K562 (cell line): ENCODE measurements around the gene CFAP70. TPM values are rescaled to one million over a fixed set of nuclear protein-coding genes. Genes with fewer than 3 reads are reported as not detected.

Experiments used
- ADNP ChIP-seq: fragments of 200-800 bp; sonication (Bioruptor generic); IDR thresholded peaks from 2 replicates; pipeline ENCODE4 v1.6.1; 2016; ENCODE audit warnings: missing genetic modification characterization, missing compliant biosample characterization
- CHD4 ChIP-seq: fragments of 200-600 bp; sonication (generic); IDR thresholded peaks from 3 replicates; pipeline ENCODE4 v1.6.1; 2012; ENCODE audit warnings: low read depth, mild to moderate bottlenecking, mixed read lengths, low read length, inconsistent platforms; ENCODE audit not compliant: insufficient read depth, insufficient replicate concordance, poor library complexity, severe bottlenecking
- HDAC2 ChIP-seq: fragments of 450-650 bp; IDR thresholded peaks from 2 replicates; pipeline ENCODE4 v1.6.1; 2016; ENCODE audit warnings: mild to moderate bottlenecking
- HMG20B ChIP-seq: fragments of 250-450 bp; sonication (Bioruptor Pico); IDR thresholded peaks from 2 replicates; pipeline ENCODE4 v1.5.0; 2021; ENCODE audit warnings: mild to moderate bottlenecking
- HNRNPH1 ChIP-seq: fragments of 200-400 bp; formaldehyde crosslinking; optimal IDR thresholded peaks from 2 replicates; pipeline ENCODE3; 2017; ENCODE audit warnings: low read depth, mild to moderate bottlenecking, low read length, moderate library complexity
- JUNB ChIP-seq: fragments of 450-650 bp; formaldehyde crosslinking; conservative IDR thresholded peaks from 2 replicates; pipeline ENCODE4 v1.4.0; 2020; ENCODE audit warnings: mild to moderate bottlenecking
- NFRKB ChIP-seq: fragments of 450-650 bp; IDR thresholded peaks from 2 replicates; pipeline ENCODE4 v1.6.1; 2016; ENCODE audit warnings: low read depth
- NRF1 ChIP-seq, 2 experiments: fragments of 450-650 bp; IDR thresholded peaks in 1 of 2; conservative IDR thresholded peaks in 1 of 2; 2 replicates each; pipeline ENCODE4 v1.6.1; 2014; ENCODE audit warnings: mild to moderate bottlenecking in 2 of 2
- PHB ChIP-seq: fragments of 250-450 bp; sonication (Bioruptor Pico); IDR thresholded peaks from 2 replicates; pipeline ENCODE4 v1.5.0; 2021
- PHF8 ChIP-seq: fragments of 200-600 bp; sonication (generic); IDR thresholded peaks from 2 replicates; pipeline ENCODE4 v1.6.1; 2012; ENCODE audit warnings: mixed run types, mild to moderate bottlenecking, inconsistent platforms, low read length, moderate library complexity, borderline replicate concordance
- PHTF2 ChIP-seq: fragments of 250-450 bp; sonication (Bioruptor Pico); IDR thresholded peaks from 2 replicates; pipeline ENCODE4 v1.5.0; 2021; ENCODE audit warnings: mild to moderate bottlenecking
- RBM17 ChIP-seq: fragments of 200-400 bp; formaldehyde crosslinking; IDR thresholded peaks from 2 replicates; pipeline ENCODE4 v1.6.1; 2017; ENCODE audit warnings: low read depth, mild to moderate bottlenecking, low read length, borderline replicate concordance
- RFX1 ChIP-seq: fragments of 450-650 bp; IDR thresholded peaks from 2 replicates; pipeline ENCODE4 v1.6.1; 2016; ENCODE audit warnings: mild to moderate bottlenecking, moderate library complexity
- RFX7 ChIP-seq: fragments of 250-450 bp; sonication (Bioruptor Pico); IDR thresholded peaks from 2 replicates; pipeline ENCODE4 v1.5.1; 2021; ENCODE audit warnings: mild to moderate bottlenecking
- SRSF1 ChIP-seq: fragments of 200-400 bp; formaldehyde crosslinking; IDR thresholded peaks from 2 replicates; pipeline ENCODE4 v1.6.1; 2017; ENCODE audit warnings: mild to moderate bottlenecking, low read depth, low read length, moderate library complexity
- ZNF165 ChIP-seq: fragments of 250-450 bp; sonication (Bioruptor Pico); IDR thresholded peaks from 2 replicates; pipeline ENCODE4 v1.4.0; 2020; ENCODE audit warnings: borderline replicate concordance
- ZNF324 ChIP-seq: fragments of 250-450 bp; sonication (Bioruptor Pico); IDR thresholded peaks from 2 replicates; pipeline ENCODE4 v1.4.0; 2020; ENCODE audit warnings: mild to moderate bottlenecking
- ZNF445 ChIP-seq: fragments of 250-450 bp; sonication (Bioruptor Pico); IDR thresholded peaks from 2 replicates; pipeline ENCODE4 v1.4.0; 2020; ENCODE audit warnings: low read depth, mild to moderate bottlenecking, moderate library complexity
- ZNF551 ChIP-seq: fragments of 250-450 bp; sonication (Bioruptor Pico); IDR thresholded peaks from 2 replicates; pipeline ENCODE4 v1.5.0; 2021; ENCODE audit warnings: mild to moderate bottlenecking, moderate library complexity
- ZNF717 ChIP-seq: fragments of 250-450 bp; sonication (Bioruptor Pico); IDR thresholded peaks from 2 replicates; pipeline ENCODE4 v1.5.0; 2021
- ZNF764 ChIP-seq: fragments of 250-450 bp; sonication (Bioruptor Pico); IDR thresholded peaks from 2 replicates; pipeline ENCODE4 v1.4.0; 2020; ENCODE audit warnings: low read depth, mild to moderate bottlenecking, moderate library complexity
- ZZZ3 ChIP-seq: fragments of 450-650 bp; IDR thresholded peaks from 2 replicates; pipeline ENCODE4 v1.6.1; 2016; ENCODE audit warnings: antibody characterized with exemption, mild to moderate bottlenecking, moderate library complexity
- polyA plus RNA-seq, 8 experiments: library from polyadenylated mRNA; depleted of rRNA in 4 of 8; stranded (reverse) in 5 of 8; unstranded in 3 of 8; fragments of >200 nt; fragmentation: Nextera tagmentation in 2 of 8; fragmentation: Illumina TruSeq in 1 of 8; extraction: Ambion mirVana in 2 of 8; extraction: Trizol in 1 of 8; gene quantifications; 2 replicates each; pipeline versions ENCODE4 v1.2.1 to v1.2.3, GENCODE V29; 2011 to 2014; ENCODE audit warnings: inconsistent platforms in 1 of 8, missing spikeins in 1 of 8
- total RNA-seq, 7 experiments: library from RNA; depleted of rRNA in 6 of 7; stranded (reverse); fragments of >200 nt in 6 of 7; fragmentation: Illumina TruSeq in 2 of 7; extraction: Trizol in 2 of 7; gene quantifications; 2 replicates each; pipeline versions ENCODE4 v1.2.1 to v1.2.3, GENCODE V29; 2011 to 2021; ENCODE audit warnings: low replicate concordance in 1 of 7
- TF ChIP-seq, protein P1 (sequence below), 2 experiments: IDR thresholded peaks; 2 replicates each; pipeline ENCODE4 v1.6.1; 2011; ENCODE audit warnings: borderline replicate concordance in 1 of 2, control low read depth in 1 of 2, low read depth in 1 of 2, low read length in 1 of 2, mild to moderate bottlenecking in 1 of 2, mixed read lengths in 1 of 2, moderate library complexity in 1 of 2; ENCODE audit not compliant: insufficient read depth in 1 of 2, insufficient read length in 1 of 2, poor library complexity in 1 of 2, severe bottlenecking in 1 of 2; ENCODE audit errors: extremely low read depth in 1 of 2
- TF ChIP-seq, protein P2 (sequence below): sonication (generic); formaldehyde crosslinking; IDR thresholded peaks from 2 replicates; pipeline ENCODE4 v1.8.0; 2022; ENCODE audit warnings: missing genetic modification reagents, mild to moderate bottlenecking, borderline replicate concordance

CFAP70 gene
- total and polyA plus RNA-seq, 9 of the 15 experiments (the other 6 are each of a cell fraction or from before 2014, with no cell fraction given), result 0.27 to 1.6 (median 0.86) TPM

DNA sequence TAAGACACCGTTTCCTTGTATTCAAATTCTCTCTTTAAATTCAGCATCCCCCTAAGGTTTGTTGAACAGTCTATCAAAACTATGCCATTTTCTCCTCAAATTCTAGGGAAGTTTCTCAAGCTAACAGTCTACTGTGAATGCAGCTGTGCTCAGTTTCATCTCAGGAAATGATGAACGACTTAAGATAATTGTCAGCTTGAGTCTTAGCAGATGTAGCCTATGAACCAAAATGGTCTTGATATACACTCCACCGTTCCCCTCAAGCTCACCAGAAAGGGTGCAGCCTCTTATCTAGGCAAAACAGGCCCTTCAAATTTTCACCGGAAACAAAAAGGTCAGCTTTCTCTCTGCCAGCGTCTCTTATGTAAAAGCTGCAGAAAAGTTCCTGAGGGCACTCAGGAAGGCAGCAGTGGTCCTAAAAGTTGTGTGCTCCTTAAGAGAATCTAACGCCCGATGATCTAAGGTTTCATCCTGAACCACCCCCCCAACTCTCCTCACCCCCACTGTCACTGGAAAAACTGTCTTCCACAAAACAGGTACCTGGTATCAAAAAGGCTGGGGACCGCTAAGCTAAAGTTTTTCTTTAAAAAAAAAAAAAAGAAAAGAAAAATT is 113.7 kb downstream of the CFAP70 start (continued):
- TF ChIP-seq, protein P1, sequence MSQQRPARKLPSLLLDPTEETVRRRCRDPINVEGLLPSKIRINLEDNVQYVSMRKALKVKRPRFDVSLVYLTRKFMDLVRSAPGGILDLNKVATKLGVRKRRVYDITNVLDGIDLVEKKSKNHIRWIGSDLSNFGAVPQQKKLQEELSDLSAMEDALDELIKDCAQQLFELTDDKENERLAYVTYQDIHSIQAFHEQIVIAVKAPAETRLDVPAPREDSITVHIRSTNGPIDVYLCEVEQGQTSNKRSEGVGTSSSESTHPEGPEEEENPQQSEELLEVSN (IDR thresholded peaks at IDR 0.05; ENCODE audit: borderline replicate concordance in 1 of 2, extremely low read depth in 1 of 2, insufficient read depth in 1 of 2, insufficient read length in 1 of 2, low read depth in 1 of 2, low read length in 1 of 2, poor library complexity in 1 of 2, severe bottlenecking in 1 of 2), result no peak
- TF ChIP-seq ZNF445 (CRISPR knock-in tag), result no peak
- TF ChIP-seq ZZZ3, result no peak
- no peak for TF ChIP-seq ZNF324
- no peak for TF ChIP-seq RFX1
- no peak for TF ChIP-seq ZNF551 (CRISPR knock-in tag)
- no peak for TF ChIP-seq ZNF717 (CRISPR knock-in tag)
- no peak for TF ChIP-seq RBM17
- TF ChIP-seq SRSF1, result no peak
- no peak for TF ChIP-seq HNRNPH1
- TF ChIP-seq HMG20B (CRISPR knock-in tag), result no peak
- no peak for TF ChIP-seq JUNB
- TF ChIP-seq PHTF2, result no peak
- no peak; a peak in 1 of 4 replicates for TF ChIP-seq NRF1 (conservative IDR thresholded peaks at IDR 0.05 in 1 of 2, IDR thresholded peaks at IDR 0.05 in 1 of 2)
- TF ChIP-seq HDAC2, result 0 out of 2 replicates have a peak, but pooled peaks have one; percentile 48
- TF ChIP-seq ZNF165 (CRISPR knock-in tag), result no peak
- TF ChIP-seq NFRKB, result peak; percentile 21; the same call in 1 of the 2 replicates
- no peak for TF ChIP-seq PHF8
- no peak for TF ChIP-seq PHB (CRISPR knock-in tag)
- TF ChIP-seq ZNF764 (CRISPR knock-in tag), result no peak
- no peak for TF ChIP-seq CHD4
- TF ChIP-seq ADNP (tag), result no peak
- TF ChIP-seq, protein P2, sequence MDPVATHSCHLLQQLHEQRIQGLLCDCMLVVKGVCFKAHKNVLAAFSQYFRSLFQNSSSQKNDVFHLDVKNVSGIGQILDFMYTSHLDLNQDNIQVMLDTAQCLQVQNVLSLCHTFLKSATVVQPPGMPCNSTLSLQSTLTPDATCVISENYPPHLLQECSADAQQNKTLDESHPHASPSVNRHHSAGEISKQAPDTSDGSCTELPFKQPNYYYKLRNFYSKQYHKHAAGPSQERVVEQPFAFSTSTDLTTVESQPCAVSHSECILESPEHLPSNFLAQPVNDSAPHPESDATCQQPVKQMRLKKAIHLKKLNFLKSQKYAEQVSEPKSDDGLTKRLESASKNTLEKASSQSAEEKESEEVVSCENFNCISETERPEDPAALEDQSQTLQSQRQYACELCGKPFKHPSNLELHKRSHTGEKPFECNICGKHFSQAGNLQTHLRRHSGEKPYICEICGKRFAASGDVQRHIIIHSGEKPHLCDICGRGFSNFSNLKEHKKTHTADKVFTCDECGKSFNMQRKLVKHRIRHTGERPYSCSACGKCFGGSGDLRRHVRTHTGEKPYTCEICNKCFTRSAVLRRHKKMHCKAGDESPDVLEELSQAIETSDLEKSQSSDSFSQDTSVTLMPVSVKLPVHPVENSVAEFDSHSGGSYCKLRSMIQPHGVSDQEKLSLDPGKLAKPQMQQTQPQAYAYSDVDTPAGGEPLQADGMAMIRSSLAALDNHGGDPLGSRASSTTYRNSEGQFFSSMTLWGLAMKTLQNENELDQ (CRISPR knock-in tag), result no peak
- no peak for TF ChIP-seq RFX7
